ENCODE results near the gene TMEM139. TPM values are rescaled to one million over a fixed set of nuclear protein-coding genes. Genes with fewer than 3 reads are reported as not detected.
"Not testable (repeated sequence)": the region's sequence is repeated elsewhere in the genome, so short reads cannot be mapped to it uniquely, and the experiment has no call there.

TMEM139 gene
- total and polyA plus RNA-seq, 8 donors: 4.2 to 17.3 (median 7.0) TPM

- DNase-seq: no peak
- WGBS, 2 donors: 43% methylated on average over 6 of the region's 6 CpGs
- Histone ChIP-seq H3K27ac (no peak overlapping the region), H3K27me3 (no peaks in the 10 kb centered on the region), H3K36me3 (peaks cover 2 to 25% (median 17%) of the 10 kb centered on the region in 3 donors), H3K4me1 (peaks cover 5 to 14% (median 10%) of the 10 kb centered on the region in 3 donors), H3K4me3 (peak overlapping the region in 3 of 4 donors; percentile 68 to 96 (median 95)), H3K9me3 (no peaks in the 10 kb centered on the region)
- intact Hi-C loops (cut with DNase I): no loop called here
- no peak for ATAC-seq
- FAIRE-seq: no peak
- no peak for TF ChIP-seq CTCF (IDR thresholded peaks at IDR 0.05)
Measured at GRCh38 chr7:143289421-143289820, 4.7 kb downstream of the TMEM139 start.

GRCh38 chr7:143289888-143290287, 5.1 kb downstream of the TMEM139 start:
- H3K27me3 ChIP-seq; H3K9me3 ChIP-seq; ATAC-seq; intact Hi-C loops (cut with DNase I); H3K27ac ChIP-seq; DNase-seq; FAIRE-seq; H3K4me3 ChIP-seq: not testable (repeated sequence)
- Histone ChIP-seq H3K4me1 (peaks cover 5 to 14% (median 10%) of the 10 kb centered on the region in 3 donors), H3K36me3 (peaks cover 3 to 30% (median 22%) of the 10 kb centered on the region in 3 donors)
- WGBS, 2 donors: 73 to 77% methylated on average over 4 of the region's 4 CpGs

GRCh38 chr7:143290293-143290692, 5.5 kb downstream of the TMEM139 start:
- H3K27me3 ChIP-seq: no peaks in the 10 kb centered on the region
- WGBS, 2 donors: 78 to 80% methylated on average over 4 of the region's 4 CpGs
- peaks cover 3 to 34% (median 26%) of the 10 kb centered on the region in 3 donors for H3K36me3 ChIP-seq
- intact Hi-C loops (cut with DNase I): no loop called here
- H3K27ac ChIP-seq: no peak overlapping the region
- ATAC-seq: no peak
- TF ChIP-seq CTCF (IDR thresholded peaks at IDR 0.05): no peak
- no peak overlapping the region for H3K4me3 ChIP-seq
- no peaks in the 10 kb centered on the region for H3K9me3 ChIP-seq
- FAIRE-seq: no peak
- H3K4me1 ChIP-seq: peaks cover 5 to 14% (median 10%) of the 10 kb centered on the region in 3 donors
- no peak for DNase-seq

- 97% methylated on average over 5 of the region's 5 CpGs for WGBS, 2 donors
- DNase-seq: no peak
- no peak for TF ChIP-seq CTCF (IDR thresholded peaks at IDR 0.05)
- no peaks in the 10 kb centered on the region for H3K9me3 ChIP-seq
- peaks cover 0 to 14% (median 10%) of the 10 kb centered on the region in 3 donors for H3K4me1 ChIP-seq
- intact Hi-C loops (cut with DNase I): no loop called here
- peaks cover 3 to 48% (median 28%) of the 10 kb centered on the region in 3 donors for H3K36me3 ChIP-seq
- no peak overlapping the region for H3K27ac ChIP-seq
- no peaks in the 10 kb centered on the region for H3K27me3 ChIP-seq
- no peak for ATAC-seq
- no peak overlapping the region for H3K4me3 ChIP-seq
- FAIRE-seq: no peak
Measured at GRCh38 chr7:143292876-143293275, 8.1 kb downstream of the TMEM139 start.

GRCh38 chr7:143295870-143296269, 11.1 kb downstream of the TMEM139 start:
- no peak for DNase-seq
- intact Hi-C loops (cut with DNase I): no loop called here
- no peak overlapping the region for H3K27ac ChIP-seq
- no peaks in the 10 kb centered on the region for H3K27me3 ChIP-seq
- no peak for FAIRE-seq
- peak in 1 of 4 donors; percentile 27 for ATAC-seq
- peaks cover 3 to 57% (median 36%) of the 10 kb centered on the region in 3 donors for H3K36me3 ChIP-seq
- H3K9me3 ChIP-seq: no peaks in the 10 kb centered on the region
- H3K4me1 ChIP-seq: peaks cover 0 to 7% (median 0%) of the 10 kb centered on the region in 3 donors
- H3K4me3 ChIP-seq: no peak overlapping the region
- no peak for TF ChIP-seq CTCF (IDR thresholded peaks at IDR 0.05)
